Measurements from ENCODE around the gene AASDHPPT.

The AASDHPPT gene

GRCh38 chr11:106137758-106138157, 60.3 kb downstream of the AASDHPPT start:
- no peaks in the 10 kb centered on the region for H3K79me1 ChIP-seq (replicated peaks; ENCODE audit: low read length, poor library complexity, severe bottlenecking)
- H2AFZ ChIP-seq (ENCODE audit: low read depth, low read length), result no peak overlapping the region
- no peak overlapping the region for H3K4ac ChIP-seq (ENCODE audit: low read depth in 1 of 2, low read length in 2 of 2)
- no peak overlapping the region for H2BK120ac ChIP-seq (ENCODE audit: low read depth, low read length)
- no peak overlapping the region for H2AK5ac ChIP-seq (ENCODE audit: low read length, severe bottlenecking)
- H4K8ac ChIP-seq (ENCODE audit: low read length), result no peak overlapping the region
- no peak overlapping the region for H3K9ac ChIP-seq (ENCODE audit: low read length)
- H2BK5ac ChIP-seq (ENCODE audit: low read depth, low read length, poor library complexity, severe bottlenecking), result no peak overlapping the region
- no peaks in the 10 kb centered on the region for H3K9me3 ChIP-seq (ENCODE audit: control insufficient read depth, low read length)
- H3K23ac ChIP-seq (ENCODE audit: low read length in 2 of 2), result no peak overlapping the region
- DNase-seq, result no peak
- H3K4me1 ChIP-seq (ENCODE audit: control insufficient read depth, insufficient read depth, low read depth, low read length), result no peaks in the 10 kb centered on the region
- H3K4me2 ChIP-seq (ENCODE audit: low read length, poor library complexity, severe bottlenecking), result no peak overlapping the region
- no peak overlapping the region for H3K14ac ChIP-seq (ENCODE audit: low read length in 2 of 2)
- no peak overlapping the region for H3K27ac ChIP-seq (ENCODE audit: low read length, poor library complexity, severe bottlenecking)
- H2BK15ac ChIP-seq (ENCODE audit: low read depth, poor library complexity, severe bottlenecking), result no peak overlapping the region
- no CpG with 5 or more reads among the region's 1 CpG for whole genome bisulfite sequencing
- no peaks in the 10 kb centered on the region for H3K36me3 ChIP-seq (ENCODE audit: control insufficient read depth in 1 of 2, insufficient read depth in 2 of 2, low read depth in 1 of 2, low read length in 2 of 2)
- no peak overlapping the region for H4K91ac ChIP-seq (ENCODE audit: low read length)
- H3K18ac ChIP-seq (ENCODE audit: low read depth in 1 of 2, low read length in 2 of 2), result no peak overlapping the region
- H2BK12ac ChIP-seq (ENCODE audit: low read length in 2 of 2), result no peak overlapping the region
- no peaks in the 10 kb centered on the region for H3K27me3 ChIP-seq (ENCODE audit: control insufficient read depth in 1 of 2, insufficient read depth in 1 of 2, low read length in 2 of 2)
- H3K4me3 ChIP-seq (ENCODE audit: insufficient read depth in 1 of 2, low read depth in 1 of 2, low read length in 2 of 2), result no peak overlapping the region

All from mesenchymal stem cell (in vitro differentiated cells and primary cell).